Measurements from ENCODE around the gene JMJD1C. TPM values are rescaled to one million over a fixed set of nuclear protein-coding genes. Genes with fewer than 3 reads are reported as not detected.
"Not testable (repeated sequence)": the region's sequence is repeated elsewhere in the genome, so short reads cannot be mapped to it uniquely, and the experiment has no call there.

The JMJD1C gene
- total RNA-seq, 2 experiments from 2014 or later = 54.1 to 56.6 TPM

DNA sequence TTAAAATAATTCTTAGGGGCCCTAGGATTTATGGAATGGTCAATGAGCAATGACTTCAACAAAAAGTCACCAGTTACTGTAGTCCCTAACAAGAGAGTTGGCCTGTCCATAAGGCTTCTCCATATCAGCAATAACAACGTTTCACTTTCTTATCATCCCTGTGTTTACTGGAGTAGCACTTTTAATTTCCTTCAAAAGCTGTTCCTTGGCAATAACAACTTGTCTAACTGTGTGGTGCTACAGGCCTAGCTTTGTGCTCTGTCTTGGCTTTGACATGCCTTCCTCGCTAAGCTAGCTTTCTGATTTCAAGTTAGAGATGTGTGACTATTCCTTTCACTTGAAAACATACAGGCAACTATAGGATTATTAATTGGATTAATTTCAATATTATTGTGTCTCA lies 81.1 kb downstream of the JMJD1C start:
- Mint-ChIP-seq H3K36me3 (ENCODE audit: low read depth) (peaks cover 4% of the 10 kb centered on the region), H3K9me3 (no peaks in the 10 kb centered on the region), H3K4me1 (ENCODE audit: low read depth) (peaks cover 46% of the 10 kb centered on the region), H3K4me3 (no peak overlapping the region), H3K27ac (no peak overlapping the region), H3K27me3 (ENCODE audit: low read depth) (no peaks in the 10 kb centered on the region)
- intact Hi-C loops (cut with micrococcal nuclease) = no loop called here
- no peak for DNase-seq
- CTCF ChIA-PET = no interaction called here

DNA sequence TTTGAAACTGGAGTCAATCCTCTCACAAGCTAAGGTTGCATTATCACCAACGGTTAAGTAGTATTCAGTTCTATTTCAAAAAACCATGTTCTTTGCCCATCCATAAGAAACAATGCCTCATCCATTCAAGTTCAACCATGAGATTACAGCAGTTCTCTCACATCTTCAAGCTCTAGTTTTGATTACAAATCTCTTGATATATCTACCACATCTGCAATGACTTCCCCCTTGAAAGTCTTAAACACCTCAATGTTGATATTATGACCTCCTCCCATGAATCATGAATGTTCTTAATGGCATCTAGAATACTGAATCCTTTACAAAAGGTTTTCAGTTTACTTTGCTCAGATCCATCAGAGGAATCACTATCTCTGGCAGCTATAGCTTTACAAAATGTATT lies 81.8 kb downstream of the JMJD1C start:
- Mint-ChIP-seq H3K36me3 (ENCODE audit: low read depth) (peaks cover 4% of the 10 kb centered on the region), H3K27ac (no peak overlapping the region), H3K27me3 (ENCODE audit: low read depth) (no peaks in the 10 kb centered on the region), H3K9me3 (no peaks in the 10 kb centered on the region), H3K4me1 (ENCODE audit: low read depth) (peaks cover 41% of the 10 kb centered on the region), H3K4me3 (no peak overlapping the region)
- CTCF ChIA-PET = interaction anchor here (1.2 kb wide), 1 partner anchor 217 kb away, joined by 4 read pairs; no protein-coding TSS in a partner anchor
- DNase-seq = no peak
- intact Hi-C loops (cut with micrococcal nuclease) = no loop called here

DNA sequence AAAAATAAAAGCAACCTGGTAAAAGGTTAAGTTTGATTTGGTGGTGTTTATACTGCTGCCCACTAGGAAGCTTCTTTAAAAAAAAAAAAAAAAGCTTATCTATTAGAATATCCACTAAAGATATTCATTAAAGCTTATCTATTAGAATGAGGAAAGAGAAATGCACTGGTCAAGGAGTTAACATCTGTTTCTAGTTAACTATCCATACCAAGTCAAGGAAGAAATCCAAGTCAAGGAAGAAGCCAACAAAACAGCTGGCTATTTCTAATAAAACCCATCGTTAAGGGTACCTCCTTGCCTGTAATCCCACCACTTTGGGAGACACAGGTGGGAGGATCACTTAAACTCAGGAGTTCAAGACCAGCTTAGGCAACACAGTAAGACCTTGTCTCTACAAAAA lies 82.6 kb downstream of the JMJD1C start:
- Mint-ChIP-seq H3K9me3 (no peaks in the 10 kb centered on the region), H3K36me3 (ENCODE audit: low read depth) (peaks cover 4% of the 10 kb centered on the region), H3K27me3 (ENCODE audit: low read depth) (no peaks in the 10 kb centered on the region), H3K27ac (no peak overlapping the region), H3K4me3 (no peak overlapping the region), H3K4me1 (ENCODE audit: low read depth) (peaks cover 33% of the 10 kb centered on the region)
- no peak for DNase-seq
- intact Hi-C loops (cut with micrococcal nuclease) = no loop called here
- CTCF ChIA-PET = interaction anchor here (1.2 kb wide), 2 partner anchors 166 to 217 kb away, joined by 4 to 5 read pairs; no protein-coding TSS in a partner anchor

DNA sequence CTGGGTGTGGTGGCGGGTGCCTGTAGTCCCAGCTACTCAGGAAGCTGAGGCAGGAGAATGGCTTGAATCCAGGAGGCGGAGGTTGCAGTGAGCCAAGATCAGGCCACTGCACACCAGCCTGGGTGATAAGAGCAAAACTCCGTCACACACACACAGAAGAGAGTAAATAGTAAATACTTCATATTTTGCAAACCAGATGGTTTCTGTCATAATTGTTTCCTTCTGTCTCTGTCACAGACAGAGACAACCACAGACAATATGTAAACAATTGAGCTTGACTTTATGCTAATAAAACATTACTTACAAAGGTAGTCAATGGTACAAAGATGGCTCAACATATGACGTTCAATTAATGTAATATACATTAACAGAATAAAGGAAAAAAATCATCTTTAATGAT lies 83.7 kb downstream of the JMJD1C start:
- peaks cover 23% of the 10 kb centered on the region for H3K4me1 Mint-ChIP-seq (ENCODE audit: low read depth)
- peaks cover 5% of the 10 kb centered on the region for H3K36me3 Mint-ChIP-seq (ENCODE audit: low read depth)
- H3K27ac Mint-ChIP-seq = no peak overlapping the region
- no peak for DNase-seq
- no peak overlapping the region for H3K4me3 Mint-ChIP-seq
- intact Hi-C loops (cut with micrococcal nuclease) = no loop called here
- H3K9me3 Mint-ChIP-seq = no peaks in the 10 kb centered on the region
- H3K27me3 Mint-ChIP-seq (ENCODE audit: low read depth) = no peaks in the 10 kb centered on the region
- CTCF ChIA-PET = interaction anchor here (0.9 kb wide), 1 partner anchor 247 kb away, joined by 3 read pairs; no protein-coding TSS in a partner anchor

DNA sequence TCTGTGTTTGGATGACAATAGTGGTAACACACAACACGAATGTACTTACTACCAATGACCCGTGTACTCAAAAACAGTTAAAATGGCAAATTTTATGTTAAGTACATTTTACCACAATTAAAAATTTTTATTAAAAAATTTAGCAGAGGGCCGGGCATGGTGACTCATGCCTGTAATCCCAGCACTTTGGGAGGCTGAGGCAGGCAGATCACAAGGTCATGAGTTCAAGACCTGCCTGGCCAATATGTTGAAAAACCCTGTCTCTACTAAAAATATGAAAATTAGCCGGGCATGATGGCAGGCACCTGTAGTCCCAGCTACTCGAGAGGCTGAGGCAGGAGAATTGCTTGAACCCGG lies 88.5 kb downstream of the JMJD1C start:
- peaks cover 11% of the 10 kb centered on the region for H3K36me3 Mint-ChIP-seq (ENCODE audit: low read depth)
- H3K27ac Mint-ChIP-seq; H3K4me3 Mint-ChIP-seq; H3K27me3 Mint-ChIP-seq (ENCODE audit: low read depth); intact Hi-C loops (cut with micrococcal nuclease); H3K9me3 Mint-ChIP-seq; DNase-seq; CTCF ChIA-PET: not testable (repeated sequence)
- peaks cover 14% of the 10 kb centered on the region for H3K4me1 Mint-ChIP-seq (ENCODE audit: low read depth)

DNA sequence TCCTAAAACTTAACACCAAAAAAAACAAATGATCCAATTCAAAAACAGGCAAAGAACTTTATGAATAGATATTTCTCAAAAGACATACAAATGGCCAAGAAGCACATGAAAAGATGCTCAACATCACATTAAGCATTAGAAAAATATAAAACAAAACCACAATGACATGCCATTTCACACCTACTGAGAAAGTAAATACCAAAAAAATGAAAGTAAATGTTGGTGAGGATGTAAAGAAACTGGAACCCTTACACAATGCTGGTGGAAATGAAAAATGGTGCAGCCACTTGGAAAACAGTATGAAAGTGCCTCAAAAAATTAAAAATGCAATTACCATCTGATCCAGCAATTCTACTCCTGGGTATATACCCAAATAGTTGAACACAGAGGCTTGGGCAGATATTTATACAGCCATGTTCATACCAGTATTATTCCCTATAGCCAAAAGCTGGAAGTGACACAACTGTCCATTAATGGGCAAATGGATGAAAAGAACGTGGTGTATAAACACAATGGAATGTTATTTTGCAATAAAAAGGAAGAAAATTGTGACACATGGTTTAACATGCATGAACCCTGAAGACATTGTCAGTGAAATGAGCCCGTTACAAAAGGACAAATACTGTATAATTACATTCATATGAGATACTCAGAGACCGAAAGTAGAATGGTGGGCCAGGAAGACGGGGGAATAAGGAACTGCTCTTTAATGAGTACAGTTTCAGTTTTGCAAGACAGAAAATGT lies 89.0 kb downstream of the JMJD1C start:
- Mint-ChIP-seq H3K4me3 (no peak overlapping the region), H3K9me3 (peaks cover 2% of the 10 kb centered on the region), H3K27me3 (ENCODE audit: low read depth) (no peaks in the 10 kb centered on the region), H3K4me1 (ENCODE audit: low read depth) (peaks cover 14% of the 10 kb centered on the region), H3K27ac (no peak overlapping the region), H3K36me3 (ENCODE audit: low read depth) (peaks cover 11% of the 10 kb centered on the region)
- intact Hi-C loops (cut with micrococcal nuclease) = no loop called here
- no peak for DNase-seq
- CTCF ChIA-PET = interaction anchor here (0.7 kb wide), 1 partner anchor 88 kb away, joined by 3 read pairs; no protein-coding TSS in a partner anchor

DNA sequence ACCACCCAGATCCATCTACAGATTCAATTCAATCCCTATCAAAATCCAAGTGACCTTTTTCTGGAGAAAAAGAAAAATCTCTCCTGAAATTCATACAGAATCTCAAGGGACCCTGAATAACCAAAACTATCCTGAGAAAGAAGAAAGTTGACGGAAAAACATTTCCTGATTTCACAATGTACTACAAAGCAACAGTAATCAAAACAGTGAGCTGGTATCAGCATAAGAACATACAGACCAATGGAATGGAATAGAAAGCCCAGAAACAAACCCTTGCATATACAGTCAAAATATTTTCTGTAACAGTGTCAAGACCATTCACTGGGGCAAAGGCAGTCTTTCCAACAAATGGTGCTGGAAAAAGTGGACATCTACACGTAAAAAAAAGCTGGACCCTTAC lies 89.9 kb downstream of the JMJD1C start:
- CTCF ChIA-PET = interaction anchor here (0.7 kb wide), 1 partner anchor 89 kb away, joined by 3 read pairs; no protein-coding TSS in a partner anchor
- no peak for DNase-seq
- intact Hi-C loops (cut with micrococcal nuclease) = no loop called here
- Mint-ChIP-seq H3K27ac (no peak overlapping the region), H3K9me3 (peaks cover 2% of the 10 kb centered on the region), H3K27me3 (ENCODE audit: low read depth) (no peaks in the 10 kb centered on the region), H3K36me3 (ENCODE audit: low read depth) (peaks cover 11% of the 10 kb centered on the region), H3K4me3 (no peak overlapping the region), H3K4me1 (ENCODE audit: low read depth) (peaks cover 14% of the 10 kb centered on the region)

DNA sequence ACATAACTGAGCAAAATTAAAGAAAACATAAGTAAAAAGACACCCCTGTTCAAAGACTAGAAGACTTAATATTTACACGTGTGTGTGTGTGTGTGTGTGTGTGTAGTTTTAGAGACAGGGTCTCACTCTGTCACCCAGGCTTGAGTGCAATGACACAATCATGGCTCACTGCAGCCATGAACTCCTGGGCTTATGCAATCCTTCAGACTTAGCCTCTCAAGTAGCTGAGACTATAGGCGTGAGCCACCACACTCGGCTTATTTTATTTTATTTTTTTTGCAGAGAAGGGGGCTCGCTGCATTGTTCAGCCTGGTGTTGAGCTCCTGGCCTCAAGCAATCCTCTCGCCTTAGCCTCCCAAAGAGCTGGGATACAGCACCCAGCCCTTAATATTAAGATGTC lies 90.3 kb downstream of the JMJD1C start:
- H3K27ac Mint-ChIP-seq = no peak overlapping the region

DNA sequence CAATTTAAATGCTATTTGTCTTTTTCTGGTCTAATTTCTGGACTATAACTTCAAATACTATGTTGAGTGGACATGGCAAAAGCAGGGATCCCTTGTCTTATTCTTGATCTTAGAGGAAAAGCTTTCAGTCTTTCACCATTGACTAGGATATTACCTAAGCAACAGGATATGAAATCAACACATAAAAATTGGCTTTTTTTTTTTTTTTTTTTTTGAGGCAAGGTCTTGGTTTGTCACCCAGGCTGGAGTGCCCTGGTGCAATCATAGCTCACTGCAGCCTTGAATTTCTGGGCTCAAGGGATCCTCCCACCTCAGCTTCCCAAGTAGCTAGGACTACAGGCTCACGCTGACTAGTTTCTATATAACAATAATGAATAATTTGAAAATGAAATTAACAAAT lies 90.8 kb downstream of the JMJD1C start:
- H3K4me1 Mint-ChIP-seq (ENCODE audit: low read depth) = peaks cover 14% of the 10 kb centered on the region
- CTCF ChIA-PET = no interaction called here
- peaks cover 9% of the 10 kb centered on the region for H3K36me3 Mint-ChIP-seq (ENCODE audit: low read depth)
- no peak overlapping the region for H3K27ac Mint-ChIP-seq
- H3K27me3 Mint-ChIP-seq (ENCODE audit: low read depth) = no peaks in the 10 kb centered on the region
- no peak for DNase-seq
- H3K9me3 Mint-ChIP-seq = peaks cover 2% of the 10 kb centered on the region
- intact Hi-C loops (cut with micrococcal nuclease) = no loop called here
- no peak overlapping the region for H3K4me3 Mint-ChIP-seq

More for the DNA sequence above, 90.3 kb downstream of the JMJD1C start:
- Mint-ChIP-seq H3K4me3 (no peak overlapping the region), H3K36me3 (ENCODE audit: low read depth) (peaks cover 11% of the 10 kb centered on the region), H3K27me3 (ENCODE audit: low read depth) (no peaks in the 10 kb centered on the region), H3K9me3 (peaks cover 2% of the 10 kb centered on the region), H3K4me1 (ENCODE audit: low read depth) (peaks cover 14% of the 10 kb centered on the region)
- CTCF ChIA-PET = no interaction called here
- DNase-seq = no peak
- intact Hi-C loops (cut with micrococcal nuclease) = no loop called here

DNA sequence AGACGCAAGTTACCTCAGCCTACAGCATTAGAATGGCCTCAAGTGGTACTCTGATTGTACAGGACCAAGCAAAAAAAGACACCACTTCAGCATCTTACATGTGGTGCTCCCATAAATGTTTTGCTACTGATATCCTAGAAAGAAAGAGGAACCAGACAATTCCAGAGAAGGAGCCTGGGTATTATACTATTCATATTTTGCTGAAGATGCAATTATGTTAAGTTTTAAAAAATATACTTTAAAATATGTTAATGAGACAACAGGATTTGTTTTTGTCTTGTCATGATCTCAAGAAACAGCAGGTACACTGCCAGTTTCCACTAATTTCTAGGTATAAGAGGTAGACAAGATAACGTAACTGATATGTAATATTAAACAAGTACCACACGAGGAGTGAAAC lies 92.6 kb downstream of the JMJD1C start:
- Mint-ChIP-seq H3K4me3 (no peak overlapping the region), H3K36me3 (ENCODE audit: low read depth) (peaks cover 9% of the 10 kb centered on the region), H3K27me3 (ENCODE audit: low read depth) (no peaks in the 10 kb centered on the region), H3K4me1 (ENCODE audit: low read depth) (peaks cover 14% of the 10 kb centered on the region), H3K27ac (no peak overlapping the region), H3K9me3 (peaks cover 2% of the 10 kb centered on the region)
- intact Hi-C loops (cut with micrococcal nuclease) = no loop called here
- no peak for DNase-seq
- CTCF ChIA-PET = no interaction called here

DNA sequence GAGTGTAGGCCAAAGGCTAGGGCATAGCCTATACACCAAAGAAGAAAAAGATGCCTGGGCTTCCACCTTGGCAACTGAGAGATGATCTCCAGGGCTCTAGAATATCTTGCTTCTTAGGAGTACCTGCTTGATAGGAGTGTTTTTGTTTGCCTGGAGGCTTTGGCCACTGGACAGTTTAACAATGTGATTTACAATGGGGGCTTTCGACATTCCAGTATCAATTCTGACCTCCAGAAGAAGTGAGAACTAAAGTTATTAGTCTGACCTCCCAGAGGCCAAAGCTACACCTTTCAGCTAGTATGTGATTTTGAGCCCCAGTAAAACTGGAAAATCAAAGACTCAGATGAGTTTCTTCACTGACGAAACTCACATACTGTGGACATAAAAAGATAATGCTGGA lies 96.1 kb downstream of the JMJD1C start:
- H3K4me3 Mint-ChIP-seq = no peak overlapping the region
- H3K27ac Mint-ChIP-seq = no peak overlapping the region
- peaks cover 2% of the 10 kb centered on the region for H3K9me3 Mint-ChIP-seq
- no peaks in the 10 kb centered on the region for H3K4me1 Mint-ChIP-seq (ENCODE audit: low read depth)
- no peaks in the 10 kb centered on the region for H3K27me3 Mint-ChIP-seq (ENCODE audit: low read depth)
- peaks cover 2% of the 10 kb centered on the region for H3K36me3 Mint-ChIP-seq (ENCODE audit: low read depth)
- intact Hi-C loops (cut with micrococcal nuclease) = no loop called here
- no peak for DNase-seq
- CTCF ChIA-PET = no interaction called here

DNA sequence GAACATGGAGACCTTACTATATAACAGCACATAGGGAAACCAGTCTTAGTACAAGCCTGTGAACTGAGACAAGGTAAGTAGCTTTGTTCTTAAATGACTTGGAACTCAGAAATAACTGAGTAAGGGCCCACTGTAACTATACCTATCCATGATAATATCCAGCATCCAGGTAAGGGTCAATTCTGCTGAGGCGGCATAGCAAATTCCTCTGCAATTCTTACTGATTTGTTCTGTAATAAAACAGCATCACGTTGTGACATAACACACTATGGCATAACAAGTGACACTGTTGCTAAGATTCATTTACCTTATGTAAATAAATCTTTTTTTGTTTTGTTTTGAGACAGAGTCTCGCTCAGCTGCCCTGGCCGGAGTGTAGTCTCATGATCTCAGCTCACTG lies 97.4 kb downstream of the JMJD1C start:
- DNase-seq = no peak
- CTCF ChIA-PET = interaction anchor here (1.3 kb wide), 1 partner anchor 352 kb away, joined by 3 read pairs; no protein-coding TSS in a partner anchor
- peaks cover 2% of the 10 kb centered on the region for H3K36me3 Mint-ChIP-seq (ENCODE audit: low read depth)
- H3K27ac Mint-ChIP-seq = no peak overlapping the region
- peaks cover 2% of the 10 kb centered on the region for H3K9me3 Mint-ChIP-seq
- H3K27me3 Mint-ChIP-seq (ENCODE audit: low read depth) = no peaks in the 10 kb centered on the region
- H3K4me3 Mint-ChIP-seq = no peak overlapping the region
- no peaks in the 10 kb centered on the region for H3K4me1 Mint-ChIP-seq (ENCODE audit: low read depth)
- intact Hi-C loops (cut with micrococcal nuclease) = no loop called here

DNA sequence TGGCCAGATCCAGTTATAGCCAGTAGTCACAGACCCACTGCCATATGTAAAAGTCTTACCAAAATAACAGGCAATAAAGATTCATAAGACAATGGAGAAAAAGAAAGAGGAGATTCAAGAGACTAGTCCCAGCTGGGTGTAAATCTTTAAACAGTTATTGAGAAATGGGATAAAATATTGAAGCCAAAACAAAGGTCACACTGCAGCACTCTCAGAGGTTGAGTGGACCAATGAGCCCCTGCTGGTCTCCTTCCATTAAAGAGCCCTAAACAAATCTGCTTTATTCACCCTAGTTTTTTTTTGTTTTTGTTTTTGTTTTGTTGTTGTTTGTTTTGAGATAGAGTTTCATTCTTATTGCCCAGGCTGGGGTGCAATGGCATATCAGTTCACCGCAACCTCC lies 98.8 kb downstream of the JMJD1C start:
- Mint-ChIP-seq H3K4me1 (ENCODE audit: low read depth) (no peaks in the 10 kb centered on the region), H3K4me3 (no peak overlapping the region), H3K27me3 (ENCODE audit: low read depth) (no peaks in the 10 kb centered on the region), H3K27ac (no peak overlapping the region), H3K36me3 (ENCODE audit: low read depth) (no peaks in the 10 kb centered on the region), H3K9me3 (no peaks in the 10 kb centered on the region)
- intact Hi-C loops (cut with micrococcal nuclease) = no loop called here
- no peak for DNase-seq
- CTCF ChIA-PET = interaction anchor here (1.3 kb wide), 1 partner anchor 353 kb away, joined by 3 read pairs; no protein-coding TSS in a partner anchor
